HG03064 (cell line): ENCODE measurements around the gene TMED4.
A peak's percentile ranks its signal among the peaks of the same experiment; 100 is the strongest.
"Not testable (repeated sequence)": the region's sequence is repeated elsewhere in the genome, so short reads cannot be mapped to it uniquely, and the experiment has no call there.

Experiments
- ATAC-seq: cut with Tn5 transposase; IDR thresholded peaks from one replicate; pipeline ENCODE4 v1.9.1; 2021; ENCODE audit warnings: low read depth; ENCODE audit not compliant: unreplicated experiment

Gene TMED4

DNA sequence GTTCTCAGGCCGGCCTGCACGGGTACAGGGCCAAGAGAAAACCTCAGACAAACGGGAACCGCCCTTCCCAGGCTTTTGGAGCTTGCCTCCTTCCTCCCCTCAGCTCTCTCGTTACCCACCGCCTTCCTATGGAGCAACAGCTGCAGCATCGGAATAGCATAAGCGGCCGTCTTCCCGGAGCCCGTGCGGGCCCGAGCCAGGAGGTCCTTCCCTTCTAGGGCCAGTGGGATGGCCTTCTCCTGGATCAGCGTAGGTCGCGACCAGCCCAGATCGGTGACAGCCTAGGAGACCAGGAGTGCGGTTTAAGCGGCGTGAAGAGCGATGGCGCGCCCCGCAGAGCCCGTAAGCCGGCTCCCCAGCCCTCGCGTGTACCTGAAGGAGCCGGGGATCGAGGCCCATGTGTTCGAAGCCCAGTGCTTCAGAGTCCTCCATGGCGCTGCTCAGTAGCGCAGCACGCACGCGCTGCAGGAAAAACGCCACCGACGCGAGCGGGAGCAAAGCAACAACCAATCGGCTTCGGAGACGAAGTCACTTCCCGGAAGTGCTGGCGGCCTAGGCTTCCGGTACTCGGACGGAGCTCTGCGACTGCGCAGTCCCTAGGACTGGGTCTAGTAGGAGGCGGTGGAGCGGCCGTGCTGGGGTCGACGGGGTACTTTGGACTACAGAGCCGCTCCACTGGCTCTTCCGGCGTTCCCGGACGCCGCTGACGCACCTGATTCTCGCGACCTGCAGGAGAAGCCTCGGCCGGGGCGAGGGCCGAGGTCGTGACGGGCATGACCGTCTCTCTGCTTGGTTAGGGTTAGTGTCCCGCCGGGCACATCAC, 8.4 kb downstream of the TMED4 start, which contains the start of gene DDX56:
Gene DDX56, minus strand, starts transcription at position 445 of the 823 bp plus-strand sequence. Its CDS starts 13 bp downstream, at position 432.
- ATAC-seq: peak; percentile 86

DNA sequence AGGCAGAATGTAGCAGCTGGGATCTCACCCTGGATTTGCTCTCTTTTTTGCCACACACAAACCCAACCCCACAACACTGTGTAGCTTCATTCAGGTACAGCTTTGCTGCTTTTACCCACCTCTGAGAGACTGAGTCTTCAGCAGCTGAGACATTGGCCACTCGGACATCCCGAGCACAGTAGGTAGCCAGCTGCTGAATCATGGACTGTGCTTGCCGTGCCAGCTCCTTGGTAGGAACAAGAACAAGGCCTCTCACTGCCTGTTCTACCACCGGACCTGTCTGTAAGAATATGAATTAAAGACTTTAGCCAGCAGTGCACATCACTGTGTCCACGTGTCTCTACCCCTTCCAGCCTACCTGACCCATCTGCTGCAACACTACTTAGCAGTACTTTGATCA, 9.3 kb downstream of the TMED4 start:
- no peak for ATAC-seq

DNA sequence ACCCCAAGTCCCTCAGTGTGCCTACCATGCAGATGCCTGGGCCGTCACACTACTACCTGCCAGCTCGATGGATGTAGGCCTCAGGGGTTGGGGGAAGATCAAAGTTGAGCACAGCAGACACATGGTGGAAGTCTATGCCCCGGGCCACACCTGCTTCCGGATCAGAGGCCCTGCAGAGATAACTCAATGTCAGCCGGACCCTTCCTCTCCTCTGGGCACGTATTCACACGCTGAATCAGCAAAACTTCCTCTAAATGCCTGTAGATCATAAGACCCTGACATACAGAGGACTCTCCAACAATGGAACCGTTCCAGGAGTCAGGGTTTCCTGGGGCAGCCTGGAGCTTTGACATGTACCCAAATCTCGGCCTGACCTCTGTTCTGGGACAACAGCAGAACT, 12.1 kb downstream of the TMED4 start:
- ATAC-seq: no peak

DNA sequence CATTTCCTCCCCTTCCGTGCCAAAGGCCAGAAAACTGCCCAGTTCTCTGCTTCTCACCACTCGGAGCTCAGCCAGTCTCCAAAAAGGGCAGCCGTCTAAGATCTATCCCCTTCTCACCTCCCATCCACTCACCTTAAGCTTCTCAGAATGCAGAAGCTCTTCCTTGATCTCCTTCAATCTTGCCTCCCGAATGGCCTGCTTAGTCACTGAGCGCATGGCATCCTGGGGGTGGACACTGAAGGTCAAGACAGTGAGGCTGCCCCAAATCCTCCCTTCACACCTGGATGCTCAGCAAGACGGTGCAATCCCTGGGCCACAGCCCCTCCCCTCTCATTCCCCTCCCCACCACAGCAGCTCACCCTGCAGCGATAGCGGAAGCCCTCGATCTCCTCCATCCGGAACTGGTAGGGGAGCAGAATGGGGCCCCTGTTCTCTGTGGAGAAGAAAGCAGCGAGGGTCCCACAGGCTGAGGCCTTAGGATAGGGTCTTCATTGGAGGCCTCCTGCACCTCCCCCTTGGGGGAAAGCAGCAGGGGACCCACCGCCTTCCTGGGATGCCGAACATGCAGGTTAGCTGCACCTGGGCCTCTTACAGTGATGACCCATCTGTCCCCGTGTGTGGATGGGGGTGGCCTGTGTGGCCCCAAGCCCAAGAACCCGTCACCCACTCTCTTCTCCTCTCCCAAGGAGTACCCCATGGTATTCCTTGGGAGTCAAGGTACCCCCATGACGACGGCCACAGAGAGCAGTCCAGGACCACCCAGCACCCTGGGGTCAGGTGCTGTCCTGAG, 13.1 kb downstream of the TMED4 start:
- no peak for ATAC-seq

DNA sequence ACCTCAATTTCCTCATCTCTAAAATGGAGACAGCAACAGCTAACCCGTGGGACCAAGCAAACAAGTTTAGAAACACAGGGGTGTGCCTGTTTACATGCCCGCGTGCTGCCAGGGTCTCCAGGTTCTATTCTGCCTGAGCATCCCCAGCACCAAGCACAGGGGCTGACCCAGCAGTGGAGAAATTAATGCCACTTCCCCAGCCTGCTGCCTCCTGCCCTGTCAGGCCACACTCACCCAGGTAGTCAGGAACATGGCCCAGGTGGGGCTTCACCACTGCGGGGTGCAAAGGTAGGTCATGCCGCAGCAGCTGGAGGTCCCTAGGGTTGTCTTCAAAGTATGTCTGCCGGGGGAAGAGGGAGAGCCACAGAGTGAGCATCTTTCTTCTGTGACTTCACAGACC, 14.1 kb downstream of the TMED4 start:
- no peak for ATAC-seq

DNA sequence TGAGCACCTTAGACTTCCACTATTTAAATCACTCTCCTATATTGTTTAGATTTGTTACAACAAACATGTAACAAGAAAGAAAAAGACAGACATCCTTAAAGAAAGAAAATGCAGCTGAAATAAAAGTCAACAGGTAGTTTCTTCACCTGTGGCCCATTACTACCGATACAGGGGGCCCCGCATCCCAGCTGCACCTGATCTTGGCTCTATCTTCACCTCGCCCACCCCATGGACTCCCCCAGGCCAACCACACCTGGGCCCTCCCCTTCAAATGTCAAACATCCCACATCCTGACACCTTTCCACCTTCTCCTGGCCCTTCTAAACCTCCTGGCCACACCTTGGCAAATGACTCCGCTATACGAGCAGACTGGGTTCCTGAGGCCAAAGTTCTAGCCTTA, 15.4 kb downstream of the TMED4 start:
- no peak for ATAC-seq

DNA sequence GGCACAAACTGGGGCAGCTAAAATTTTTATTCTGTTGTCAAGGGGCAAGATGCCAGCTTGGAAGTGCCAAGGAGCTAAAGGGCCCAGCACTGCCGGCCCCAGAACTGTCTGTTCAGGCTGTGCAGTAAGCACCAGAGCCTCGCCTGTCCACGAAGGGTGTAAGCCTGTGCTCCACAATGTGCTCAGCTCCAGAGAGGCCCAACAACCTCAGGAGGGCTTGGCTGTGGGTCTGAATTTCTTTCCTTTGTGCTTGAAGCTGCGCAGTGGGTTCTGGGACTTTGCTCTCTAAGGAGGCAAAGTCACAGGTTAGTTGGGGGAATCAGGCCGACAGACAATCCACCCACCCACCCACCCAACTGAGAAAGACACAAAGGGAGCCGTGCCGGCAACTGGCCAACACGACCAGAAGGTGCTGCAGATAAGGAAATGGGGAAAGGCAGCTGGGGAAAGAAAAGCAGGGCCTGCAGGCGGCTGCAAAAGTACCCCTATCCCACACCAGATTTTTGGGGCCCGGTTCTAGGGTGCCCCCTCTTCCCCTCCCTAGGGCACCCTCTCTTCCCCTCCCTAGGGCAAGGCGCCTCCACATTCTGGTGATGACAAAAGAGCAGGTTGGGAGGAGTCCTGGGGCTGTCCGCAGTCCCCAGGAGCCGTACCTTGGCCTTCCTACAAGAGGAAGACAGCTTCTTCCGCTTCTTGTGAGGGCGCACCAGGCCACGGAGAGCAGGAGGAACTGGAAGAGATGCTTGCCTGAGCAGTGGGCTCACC, 16.1 kb downstream of the TMED4 start:
- ATAC-seq: no peak

DNA sequence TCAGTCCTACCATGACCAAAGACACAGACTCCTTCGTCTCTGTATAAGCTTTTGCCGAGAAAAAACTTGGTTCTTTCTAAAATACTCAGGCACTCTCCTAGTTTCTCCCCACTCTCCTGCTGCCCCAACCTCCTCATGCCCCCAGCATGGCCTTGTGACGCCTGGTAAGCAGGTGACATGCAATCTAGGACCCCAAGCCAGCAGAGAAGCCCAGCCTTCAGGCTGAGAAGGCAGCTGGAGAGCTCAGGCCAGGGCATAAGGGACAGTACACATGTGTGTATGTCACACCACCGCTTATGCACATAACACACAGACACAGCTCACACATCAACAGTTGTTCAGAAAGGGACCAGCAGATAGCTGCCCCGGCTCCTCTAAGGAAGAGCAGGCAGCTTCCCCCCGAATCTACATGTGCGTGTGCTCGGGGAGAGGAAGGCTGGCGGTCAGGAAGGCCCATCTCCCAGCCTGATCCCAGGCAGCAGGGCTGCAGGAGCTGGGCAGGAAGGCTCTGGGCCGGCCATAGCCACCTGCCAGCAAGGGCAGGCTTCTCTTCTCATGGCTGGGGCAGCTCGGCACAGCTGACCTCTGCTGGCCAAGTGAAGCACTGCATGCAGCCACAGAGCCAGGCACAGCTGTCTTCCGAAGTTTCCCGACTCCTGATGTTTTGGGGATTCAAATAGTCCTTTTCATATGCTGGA, 16.8 kb downstream of the TMED4 start:
- no peak for ATAC-seq

DNA sequence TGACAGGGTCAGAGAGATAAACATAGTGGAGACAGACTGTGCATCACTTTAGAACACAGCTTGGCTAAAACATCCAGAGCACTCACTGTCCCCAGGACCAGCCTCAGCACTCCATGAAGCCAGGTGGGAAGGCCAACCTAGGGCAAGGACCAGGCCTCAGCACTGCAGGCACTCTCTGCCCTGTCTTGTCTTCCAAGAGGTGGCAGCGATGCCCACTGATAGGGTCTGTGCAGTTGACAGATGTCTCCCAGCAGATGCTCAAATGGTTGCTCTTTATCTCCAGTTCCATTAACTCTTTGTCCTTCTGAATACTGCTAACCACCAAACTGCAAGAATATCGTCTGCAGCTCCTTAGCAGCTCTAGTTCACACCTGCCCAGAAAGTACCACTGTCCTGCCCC, 17.4 kb downstream of the TMED4 start:
- no peak for ATAC-seq

DNA sequence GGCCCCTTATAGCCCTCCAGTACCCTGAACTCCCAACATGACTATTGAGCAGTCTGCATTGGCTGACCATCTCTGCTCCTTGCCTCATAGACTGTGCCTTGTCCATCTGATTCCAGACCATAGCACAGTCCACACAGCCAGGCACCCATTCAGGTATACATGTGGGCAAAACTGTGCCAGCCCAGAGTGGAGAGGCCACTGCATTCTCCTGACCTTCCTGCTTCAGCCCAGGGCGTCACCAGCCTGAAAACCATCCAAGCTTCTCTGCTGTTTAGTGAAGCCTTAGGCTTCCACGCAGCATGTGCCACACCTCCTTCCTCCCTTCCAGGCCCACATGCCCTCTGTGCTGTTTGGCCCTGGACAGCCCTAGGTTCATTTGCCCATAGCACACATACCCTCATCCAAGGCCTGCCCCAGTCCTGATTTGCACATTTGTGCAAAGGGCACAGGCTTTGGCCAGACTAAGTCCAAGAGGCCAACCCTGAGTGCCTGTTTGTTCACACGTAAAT, 18.8 kb downstream of the TMED4 start:
- ATAC-seq: no peak

DNA sequence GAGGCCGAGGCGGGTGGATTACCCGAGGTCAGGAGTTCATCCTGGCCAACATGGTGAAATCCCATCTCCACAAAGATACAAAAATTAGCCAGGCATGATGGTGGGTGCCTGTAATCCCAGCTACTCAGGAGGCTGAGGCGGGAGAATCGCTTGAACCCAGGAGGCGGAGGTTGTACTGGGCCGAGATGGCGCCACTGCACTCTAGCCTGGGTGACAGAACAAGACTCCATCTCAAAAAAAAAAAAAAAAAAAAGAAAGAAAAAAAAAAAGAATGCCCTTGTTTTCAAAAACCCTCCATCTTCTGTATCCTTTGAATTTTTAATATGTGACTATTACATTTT, 19.4 kb downstream of the TMED4 start:
- not testable (repeated sequence) for ATAC-seq

DNA sequence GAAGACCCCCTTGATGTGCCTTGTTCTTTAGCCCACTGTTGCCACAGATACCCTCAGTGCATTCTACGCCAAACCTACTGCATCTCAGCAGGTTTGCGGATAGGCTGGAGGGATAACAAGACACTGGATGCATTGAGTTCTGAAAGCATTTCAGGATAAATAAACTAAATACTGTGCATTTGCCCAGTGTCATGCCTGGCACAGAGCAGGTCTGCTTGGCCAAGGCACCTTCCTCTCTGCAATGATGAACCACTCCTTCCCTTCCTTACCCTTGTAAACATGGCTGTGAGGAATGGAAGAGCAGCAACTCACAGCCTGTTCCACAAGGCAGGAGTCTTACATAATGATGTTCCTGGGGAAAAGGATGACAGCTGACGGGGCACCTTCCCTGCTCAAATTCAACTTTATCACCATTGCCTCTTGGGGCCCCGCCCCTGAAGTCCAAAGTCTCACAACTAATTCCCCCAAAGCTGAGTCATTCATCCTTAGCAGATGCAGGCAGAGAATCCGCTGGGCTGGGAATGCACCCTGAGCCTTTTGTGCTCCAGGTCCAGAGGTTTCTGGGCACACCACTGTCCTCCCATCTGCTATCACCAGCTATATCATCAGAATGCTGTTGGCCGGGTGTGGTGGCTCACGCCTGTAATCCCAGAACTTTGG, 19.9 kb downstream of the TMED4 start:
- no peak for ATAC-seq

DNA sequence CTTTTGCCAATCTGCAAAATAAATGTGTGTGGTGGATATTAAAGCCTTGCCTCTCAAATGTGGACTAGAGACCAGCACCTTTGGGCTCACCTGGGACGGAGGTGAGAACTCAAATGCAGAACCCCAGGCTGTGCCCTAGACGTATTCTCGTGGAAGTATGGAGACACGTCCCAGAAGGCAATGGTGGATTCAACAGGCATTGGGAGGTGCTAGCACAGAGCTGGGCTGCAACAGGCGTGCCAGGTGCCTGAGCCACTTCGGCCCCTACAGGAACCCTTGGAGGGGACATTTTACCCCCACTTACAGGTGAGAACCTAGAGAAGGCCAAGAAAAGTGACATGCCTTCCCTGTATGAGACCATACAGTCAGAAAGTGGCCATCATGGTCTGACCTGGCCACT, 20.6 kb downstream of the TMED4 start:
- no peak for ATAC-seq

DNA sequence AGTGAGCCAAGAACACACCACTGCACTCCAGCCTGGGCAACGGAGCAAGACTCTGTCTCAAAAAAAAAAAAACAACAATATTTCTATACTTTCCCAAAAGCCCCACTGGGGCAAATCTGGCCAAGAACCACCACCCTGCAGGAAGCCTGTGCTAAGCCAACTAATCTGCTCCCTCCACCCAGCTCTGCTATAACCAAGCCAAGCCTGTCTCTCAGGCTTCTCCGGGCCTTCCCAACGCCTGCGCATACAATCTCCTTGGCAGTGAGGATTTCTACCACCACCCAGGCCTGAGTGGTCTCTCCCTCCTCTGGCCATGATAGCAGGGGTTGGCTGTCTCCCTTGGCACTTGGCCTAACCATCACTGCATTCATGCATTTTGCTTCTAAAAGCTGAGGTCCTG, 22.5 kb downstream of the TMED4 start:
- no peak for ATAC-seq

DNA sequence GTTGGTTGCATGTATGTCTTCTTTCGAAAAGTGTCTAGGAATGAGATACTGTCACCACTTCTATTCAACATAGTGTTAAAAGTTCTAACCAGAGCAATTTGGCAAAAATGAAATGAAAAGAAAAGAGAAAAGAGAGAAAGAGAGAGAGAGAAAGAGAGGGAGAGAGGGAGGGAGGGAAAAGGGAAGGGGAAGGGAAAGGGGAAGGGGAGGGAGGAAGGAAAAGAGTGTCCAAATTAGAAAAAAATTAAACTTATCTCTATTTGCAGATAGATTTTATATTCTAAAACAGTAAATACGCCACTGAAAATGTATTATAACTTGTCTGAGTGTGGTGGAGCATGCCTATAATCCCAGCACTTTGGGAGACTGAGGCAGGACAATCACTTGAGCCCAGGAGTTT, 24.5 kb downstream of the TMED4 start:
- ATAC-seq: no peak

DNA sequence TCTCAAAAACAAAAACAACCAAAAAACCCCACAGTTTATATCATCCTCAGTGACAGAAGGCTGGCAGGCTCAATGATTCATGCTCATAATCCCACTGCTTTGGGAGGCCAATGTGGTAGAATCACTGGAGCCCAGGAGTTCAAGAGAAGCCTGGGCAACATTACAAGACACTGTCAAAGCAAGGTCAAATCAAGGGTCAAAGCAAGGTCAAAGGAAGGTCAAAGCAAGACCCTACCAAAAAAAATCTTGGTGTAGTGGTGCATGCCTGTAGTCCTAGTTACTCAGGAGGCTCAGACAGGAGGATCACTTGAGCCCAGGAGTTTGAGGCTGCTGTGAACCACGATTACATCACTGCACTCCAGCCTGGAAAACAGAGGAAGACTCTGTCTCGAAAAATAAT, 26.7 kb downstream of the TMED4 start:
- no peak for ATAC-seq

DNA sequence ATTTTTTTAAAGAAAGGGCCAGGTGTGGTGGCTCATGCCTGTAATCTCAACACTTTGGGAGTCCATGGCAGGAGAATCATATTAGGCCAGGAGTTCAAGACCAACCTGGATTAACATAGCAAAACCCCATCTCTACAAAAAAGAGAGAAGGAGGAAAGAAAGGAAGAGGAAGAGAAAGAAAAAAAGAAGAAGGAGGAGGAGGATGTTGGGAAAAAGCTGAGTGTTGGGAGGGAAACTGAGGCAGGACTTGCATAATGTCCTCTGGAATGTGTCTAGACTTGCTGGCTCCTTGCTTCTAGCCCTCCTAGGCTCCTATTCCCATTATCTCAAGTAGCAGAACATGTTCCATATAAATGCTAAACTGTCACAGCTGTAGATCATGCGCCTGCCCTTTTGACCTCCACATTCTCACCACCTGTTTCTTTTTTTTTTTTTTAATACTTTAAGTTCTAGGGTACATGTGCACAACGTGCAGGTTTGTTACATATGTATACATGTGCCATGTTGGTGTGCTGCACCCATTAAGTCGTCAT, 29.5 kb downstream of the TMED4 start:
- not testable (repeated sequence) for ATAC-seq

DNA sequence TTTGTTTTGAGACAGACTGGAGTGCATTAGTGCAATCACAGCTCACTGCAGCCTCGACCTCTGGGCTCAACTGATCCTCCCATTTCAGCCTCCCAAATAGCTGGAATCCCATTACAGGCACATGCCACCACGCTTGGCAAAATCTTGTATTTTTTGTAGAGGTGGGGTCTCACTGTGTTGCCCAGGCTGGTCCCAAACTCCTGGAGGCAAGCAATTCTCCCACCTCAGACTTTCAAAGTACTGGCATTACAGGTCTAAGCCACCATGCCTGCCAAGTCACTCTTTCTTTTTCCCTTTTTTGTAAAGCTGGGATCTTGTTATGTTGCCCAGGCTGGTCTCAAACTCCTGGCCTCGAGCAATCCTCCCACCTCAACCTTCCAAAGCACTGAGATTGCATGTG, 32.6 kb downstream of the TMED4 start:
- ATAC-seq: no peak

DNA sequence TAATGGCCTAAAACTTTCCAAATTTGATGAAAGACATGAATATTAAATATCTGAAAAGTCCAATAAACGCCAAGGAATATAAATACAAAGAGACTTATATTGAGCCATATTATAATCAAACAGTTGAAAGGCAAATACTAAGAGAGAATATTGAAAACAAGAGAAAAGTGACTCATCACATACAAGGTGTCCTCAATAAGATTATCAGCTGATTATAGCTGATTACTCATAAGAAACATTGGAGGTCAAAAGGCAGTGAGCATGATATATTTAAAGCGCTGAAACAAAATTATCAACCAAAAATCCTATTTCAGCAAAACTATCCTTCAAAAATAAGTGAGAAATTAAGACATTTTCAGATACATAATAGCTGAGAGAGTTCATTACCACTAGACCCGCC, 33.1 kb downstream of the TMED4 start:
- ATAC-seq: no peak
